ENCODE measurements around the gene CYB561D2. TPM values are rescaled to one million over a fixed set of nuclear protein-coding genes. Genes with fewer than 3 reads are reported as not detected.
A peak's percentile ranks its signal among the peaks of the same experiment; 100 is the strongest.

Gene CYB561D2
- total and polyA plus RNA-seq, 5 donors, result 8.5 to 11.1 (median 10.8) TPM

DNA sequence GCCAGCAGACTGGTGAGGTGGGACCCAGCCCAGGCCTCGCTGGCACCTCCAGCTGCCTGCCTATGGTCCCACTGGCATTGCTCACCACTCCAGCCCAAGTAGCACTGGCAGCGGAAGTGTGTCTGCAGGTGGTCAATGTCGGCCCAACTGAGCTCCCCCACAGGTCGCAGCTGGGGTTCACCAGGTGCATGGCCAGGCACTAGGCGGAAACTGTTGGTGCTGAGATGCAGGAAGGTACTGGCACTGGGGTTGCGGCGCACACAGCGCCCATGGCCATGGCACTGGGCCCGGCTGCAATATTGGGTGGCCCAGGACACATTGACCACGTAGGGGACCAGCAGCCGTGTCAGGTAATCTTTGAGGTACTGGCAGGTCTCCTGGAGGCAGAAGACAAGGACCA, 32.5 kb upstream of the CYB561D2 start:
- Histone ChIP-seq H3K4me3 (ENCODE audit: low read length) (no peak overlapping the region), H3K9me3 (ENCODE audit: control insufficient read depth, low read length) (no peaks in the 10 kb centered on the region), H3K27me3 (ENCODE audit: control insufficient read depth, insufficient read depth) (no peaks in the 10 kb centered on the region), H3K27ac (ENCODE audit: low read length) (no peak overlapping the region), H3K4me1 (ENCODE audit: control insufficient read depth, insufficient read depth, low read length) (peaks cover 4% of the 10 kb centered on the region)
- WGBS, result 87% methylated on average over 11 of the region's 11 CpGs
- DNase-seq, result peak in 1 of 3 donors; percentile 51
- no peak for ATAC-seq
- intact Hi-C loops (cut with DNase I), result no loop called here

DNA sequence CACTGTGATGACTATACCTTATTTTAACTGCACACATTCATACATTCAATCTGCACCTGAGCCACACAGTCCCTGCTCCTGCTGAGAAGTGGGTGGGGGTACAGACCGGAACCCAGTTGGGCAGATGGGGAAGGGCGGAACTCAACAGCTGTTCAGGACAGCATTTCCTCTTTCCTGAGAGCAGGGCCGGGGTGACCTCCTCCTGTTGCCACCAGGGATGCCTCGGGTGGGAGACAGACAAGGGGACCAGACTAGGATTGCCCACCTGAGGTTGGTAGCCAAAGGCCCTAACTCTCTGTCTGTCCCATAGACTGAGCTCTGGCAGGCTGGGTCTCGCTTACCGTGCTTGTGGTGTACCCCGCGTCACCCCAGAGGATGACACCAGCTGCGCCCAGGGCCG, 32.0 kb upstream of the CYB561D2 start:
- H3K9me3 ChIP-seq (ENCODE audit: control insufficient read depth, low read length), result no peaks in the 10 kb centered on the region
- no peak for ATAC-seq
- peaks cover 4% of the 10 kb centered on the region for H3K4me1 ChIP-seq (ENCODE audit: control insufficient read depth, insufficient read depth, low read length)
- H3K27ac ChIP-seq (ENCODE audit: low read length), result no peak overlapping the region
- WGBS, result 72% methylated on average over 10 of the region's 10 CpGs
- H3K4me3 ChIP-seq (ENCODE audit: low read length), result no peak overlapping the region
- DNase-seq, result peak in 2 of 3 donors; percentile 66 to 70
- no peaks in the 10 kb centered on the region for H3K27me3 ChIP-seq (ENCODE audit: control insufficient read depth, insufficient read depth)
- intact Hi-C loops (cut with DNase I), result no loop called here

DNA sequence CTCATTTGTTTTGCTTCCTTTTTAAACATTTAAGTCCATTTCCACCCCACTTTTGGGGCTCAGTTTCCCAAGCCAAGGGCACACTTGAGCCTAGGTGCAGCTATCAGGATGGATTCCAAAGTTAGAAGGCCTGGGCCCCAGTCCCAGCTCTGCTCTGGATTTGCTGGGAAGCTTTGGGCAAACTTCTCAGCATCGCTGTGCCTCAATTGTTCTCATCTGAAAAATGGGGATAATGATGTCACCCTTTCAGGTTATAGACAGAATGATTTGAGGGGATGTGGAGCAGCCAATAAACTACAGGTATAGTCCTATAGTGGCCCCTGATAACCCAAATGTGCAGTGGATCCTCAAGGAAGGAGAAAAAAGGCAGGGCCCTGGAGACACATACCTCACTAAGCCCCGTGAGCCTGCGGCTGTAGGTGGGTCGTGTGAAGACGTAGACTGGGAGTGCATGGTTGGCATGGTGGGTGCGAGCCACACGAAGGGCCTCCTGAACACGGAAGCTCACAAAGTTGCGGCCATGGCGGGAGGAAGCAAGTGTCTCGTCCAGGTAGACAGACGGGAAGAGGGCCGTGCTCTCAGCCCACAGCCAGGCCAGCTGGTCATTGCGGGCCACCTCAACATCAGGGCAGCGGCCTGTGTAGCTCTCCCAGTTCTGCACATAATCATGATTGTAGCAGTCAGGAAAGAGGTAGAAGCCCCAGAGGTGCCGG, 31.3 kb upstream of the CYB561D2 start:
- peak in 1 of 3 donors; percentile 52 for DNase-seq
- intact Hi-C loops (cut with DNase I), result no loop called here
- WGBS, result 75% methylated on average over 16 of the region's 16 CpGs

DNA sequence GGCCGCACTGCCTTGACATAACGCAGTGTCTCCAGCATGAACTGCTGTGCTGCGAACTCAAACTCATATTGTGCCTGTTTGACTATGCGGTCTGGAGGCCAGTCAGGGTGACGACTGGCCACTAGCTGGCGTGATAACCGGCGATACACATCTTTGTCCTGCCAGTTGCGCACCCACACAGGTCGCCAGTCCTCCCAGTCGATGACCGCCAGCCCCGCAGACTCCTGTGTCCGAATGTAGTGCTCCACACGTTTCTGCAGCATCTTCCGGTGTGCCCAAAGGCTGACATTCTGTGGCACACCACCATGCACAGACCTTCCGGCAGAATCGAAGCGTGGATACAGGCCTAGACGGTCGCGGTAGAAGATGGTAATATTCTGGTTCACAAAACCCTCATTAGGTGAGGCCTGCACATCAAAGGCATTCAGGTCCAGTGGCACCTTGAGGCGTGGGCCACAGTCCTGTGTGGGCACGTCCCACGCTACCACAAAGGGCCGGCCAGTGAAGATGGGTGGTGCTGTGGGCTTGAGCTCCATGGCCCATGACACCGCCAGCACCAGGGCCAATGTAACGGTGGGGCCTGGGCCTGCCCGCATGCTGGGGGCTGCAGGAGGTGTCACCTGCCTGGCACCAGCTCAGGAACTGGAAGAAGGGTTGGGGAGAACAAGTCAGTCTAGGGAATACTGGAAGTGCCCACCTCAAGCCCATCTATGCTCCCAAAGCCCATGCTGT, 30.6 kb upstream of the CYB561D2 start:
- ATAC-seq (no peak), DNase-seq (peak in 1 of 3 donors; percentile 67)
- H3K27ac ChIP-seq (ENCODE audit: low read length), result peak overlapping the region; percentile 88
- peaks cover 9% of the 10 kb centered on the region for H3K4me1 ChIP-seq (ENCODE audit: control insufficient read depth, insufficient read depth, low read length)
- WGBS, result 70% methylated on average over 29 of the region's 29 CpGs
- H3K27me3 ChIP-seq (ENCODE audit: control insufficient read depth, insufficient read depth), result no peaks in the 10 kb centered on the region
- peak overlapping the region; percentile 85 for H3K4me3 ChIP-seq (ENCODE audit: low read length)
- intact Hi-C loops (cut with DNase I), result loop anchor here in 1 of 4 donors (5.0 kb wide), 1 partner anchor 93 kb away; no protein-coding TSS in a partner anchor
- no peaks in the 10 kb centered on the region for H3K9me3 ChIP-seq (ENCODE audit: control insufficient read depth, low read length)

More for the DNA sequence above, 31.3 kb upstream of the CYB561D2 start:
- Histone ChIP-seq H3K4me3 (ENCODE audit: low read length) (no peak overlapping the region), H3K27me3 (ENCODE audit: control insufficient read depth, insufficient read depth) (no peaks in the 10 kb centered on the region), H3K27ac (ENCODE audit: low read length) (no peak overlapping the region), H3K9me3 (ENCODE audit: control insufficient read depth, low read length) (no peaks in the 10 kb centered on the region), H3K4me1 (ENCODE audit: control insufficient read depth, insufficient read depth, low read length) (peaks cover 8% of the 10 kb centered on the region)
- ATAC-seq, result no peak

DNA sequence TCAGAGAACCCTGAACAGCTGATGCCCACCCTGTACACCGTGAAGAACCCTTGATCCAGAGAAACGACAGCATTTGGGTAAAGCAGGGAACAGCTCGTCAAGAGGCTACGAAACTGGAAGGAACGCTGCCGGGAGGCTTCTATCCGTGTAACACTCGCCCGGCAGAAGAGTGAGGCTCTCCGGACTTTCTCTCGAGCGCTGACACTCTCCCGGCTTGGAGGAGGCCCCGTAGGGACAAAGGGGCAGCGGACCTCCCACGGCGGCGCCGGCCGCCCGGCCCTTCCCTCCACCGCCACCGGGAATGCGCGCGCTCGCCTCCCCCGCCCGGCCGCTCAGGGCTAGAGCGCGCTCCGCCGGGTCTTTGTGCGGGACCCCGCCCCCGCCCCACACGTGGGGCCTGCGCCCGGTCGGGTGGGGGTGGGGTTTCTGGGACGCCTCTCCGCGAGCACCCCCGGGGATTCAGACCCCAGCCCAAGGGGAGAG, 29.8 kb upstream of the CYB561D2 start:
- intact Hi-C loops (cut with DNase I), result loop anchor here in 1 of 4 donors (5.0 kb wide), 1 partner anchor 94 kb away; no protein-coding TSS in a partner anchor
- Histone ChIP-seq H3K4me1 (ENCODE audit: control insufficient read depth, insufficient read depth, low read length) (peaks cover 9% of the 10 kb centered on the region), H3K27ac (ENCODE audit: low read length) (peak overlapping the region; percentile 88), H3K27me3 (ENCODE audit: control insufficient read depth, insufficient read depth) (no peaks in the 10 kb centered on the region), H3K4me3 (ENCODE audit: low read length) (peak overlapping the region; percentile 85), H3K9me3 (ENCODE audit: control insufficient read depth, low read length) (no peaks in the 10 kb centered on the region)
- DNase-seq, result peak; percentile 79 to 93 (median 93)
- WGBS, result under 1% methylated on average over 45 of the region's 45 CpGs
- ATAC-seq, result peak; percentile 9 to 59

DNA sequence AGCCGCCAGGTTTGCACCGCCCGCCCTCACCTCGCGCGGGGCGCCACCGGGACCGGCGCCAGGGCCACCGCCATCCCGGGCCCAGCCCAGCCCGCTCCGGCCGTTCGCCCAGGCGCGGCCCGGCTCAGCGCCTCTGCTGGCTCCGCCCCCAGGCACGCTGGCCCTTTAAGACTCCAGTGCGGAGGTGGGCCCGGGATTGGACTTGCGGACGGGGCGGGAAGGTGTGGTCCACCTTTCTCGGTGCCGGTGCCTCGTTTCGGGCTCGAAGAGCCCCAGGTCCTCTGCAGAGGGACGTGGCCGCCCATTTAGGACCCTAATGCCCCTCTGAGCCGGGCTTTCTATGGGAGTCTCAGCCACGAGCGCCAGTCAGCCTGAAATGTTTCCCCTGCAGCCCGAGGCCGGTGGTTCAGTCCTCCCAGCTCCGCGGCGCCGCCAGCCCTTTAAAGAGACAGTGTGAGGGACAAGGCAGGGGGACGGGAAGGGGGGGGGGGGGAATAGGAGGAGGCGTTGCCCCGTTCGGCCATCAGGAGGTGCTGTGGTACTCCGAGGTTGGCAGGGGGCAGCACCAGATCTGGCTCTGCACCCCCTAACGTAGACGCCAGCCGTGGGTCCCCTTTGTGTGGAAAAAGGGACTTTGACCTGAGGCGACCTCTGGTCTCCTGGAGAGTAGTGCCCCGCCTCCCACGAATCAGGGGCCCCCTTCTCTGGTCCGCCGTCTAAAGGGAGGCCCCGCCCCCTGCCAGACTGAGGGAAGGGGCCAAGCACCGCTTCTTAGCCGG, 29.1 kb upstream of the CYB561D2 start:
- DNase-seq (peak; percentile 91 to 97 (median 96)), ATAC-seq (peak; percentile 35 to 76)
- 1% methylated on average over 59 of the region's 59 CpGs for WGBS
- Histone ChIP-seq H3K27ac (ENCODE audit: low read length) (peak overlapping the region; percentile 96), H3K4me1 (ENCODE audit: control insufficient read depth, insufficient read depth, low read length) (peaks cover 9% of the 10 kb centered on the region), H3K9me3 (ENCODE audit: control insufficient read depth, low read length) (no peaks in the 10 kb centered on the region), H3K27me3 (ENCODE audit: control insufficient read depth, insufficient read depth) (no peaks in the 10 kb centered on the region), H3K4me3 (ENCODE audit: low read length) (peak overlapping the region; percentile 85)
- intact Hi-C loops (cut with DNase I), result loop anchor here in 1 of 4 donors (5.0 kb wide), 1 partner anchor 94 kb away; no protein-coding TSS in a partner anchor

DNA sequence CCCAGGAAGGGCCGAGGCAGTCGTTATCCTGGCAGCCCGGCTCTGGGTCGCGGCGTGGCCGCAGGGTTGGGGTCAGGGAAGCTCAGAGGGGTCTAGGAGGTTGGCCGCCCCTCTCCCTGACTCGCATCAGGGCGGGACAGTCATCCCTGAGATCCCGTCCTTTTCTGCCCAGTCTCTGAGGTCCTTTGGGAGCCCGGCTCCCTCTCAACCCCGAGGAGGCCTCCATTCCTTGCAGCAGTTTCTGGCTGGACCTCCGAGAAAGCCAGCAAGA, 28.6 kb upstream of the CYB561D2 start:
- WGBS, result 13% methylated on average over 14 of the region's 14 CpGs
- H3K4me3 ChIP-seq (ENCODE audit: low read length), result peak overlapping the region; percentile 85
- H3K27me3 ChIP-seq (ENCODE audit: control insufficient read depth, insufficient read depth), result no peaks in the 10 kb centered on the region
- intact Hi-C loops (cut with DNase I), result loop anchor here in 1 of 4 donors (5.0 kb wide), 1 partner anchor 95 kb away; no protein-coding TSS in a partner anchor
- H3K27ac ChIP-seq (ENCODE audit: low read length), result peak overlapping the region; percentile 96
- H3K4me1 ChIP-seq (ENCODE audit: control insufficient read depth, insufficient read depth, low read length), result peaks cover 9% of the 10 kb centered on the region
- DNase-seq (no peak), ATAC-seq (no peak)
- H3K9me3 ChIP-seq (ENCODE audit: control insufficient read depth, low read length), result no peaks in the 10 kb centered on the region

DNA sequence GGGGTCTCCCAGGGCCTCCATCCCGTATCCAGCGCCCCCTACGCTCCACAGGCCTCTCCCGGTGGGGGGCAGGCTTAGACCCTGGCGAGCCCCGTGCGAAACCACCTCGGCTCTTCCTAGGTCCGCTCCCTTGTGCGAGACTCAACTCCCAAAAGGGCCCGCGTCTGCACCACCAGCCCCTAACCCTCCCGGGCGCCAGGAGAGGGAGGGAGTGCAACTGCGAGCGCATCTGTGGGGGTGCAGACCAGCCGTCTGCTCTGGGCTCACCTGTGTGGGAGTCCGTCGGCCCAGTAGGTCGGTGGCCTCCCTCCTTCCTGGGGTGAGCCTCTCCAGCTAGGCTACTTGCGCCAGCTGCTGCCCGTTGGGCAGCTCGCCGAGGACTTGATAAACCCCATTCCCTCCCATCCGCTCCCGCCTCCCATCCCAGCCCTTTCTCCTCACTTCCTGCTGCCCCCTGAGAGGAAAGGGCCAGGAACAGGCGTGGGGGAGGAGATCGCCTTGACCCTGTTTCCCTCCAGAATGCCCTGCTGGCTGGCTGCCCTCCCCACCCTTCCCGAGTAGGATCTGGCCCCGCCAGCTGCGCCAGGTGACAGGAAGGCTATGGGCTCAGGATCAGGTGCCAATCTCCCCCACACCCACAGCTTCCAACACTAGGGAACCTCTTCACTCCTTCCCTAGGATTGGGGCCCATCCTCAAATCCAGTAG, 28.1 kb upstream of the CYB561D2 start, which contains the start of gene HYAL2:
TSS of gene HYAL2 (minus strand) at position 360 of the 706 bp plus-strand sequence. CDS start 2,256 bp downstream, outside the sequence.
- Histone ChIP-seq H3K4me1 (ENCODE audit: control insufficient read depth, insufficient read depth, low read length) (peaks cover 9% of the 10 kb centered on the region), H3K27ac (ENCODE audit: low read length) (peak within 1 kb of the TSS; percentile 96), H3K4me3 (ENCODE audit: low read length) (peak within 1 kb of the TSS; percentile 85), H3K27me3 (ENCODE audit: control insufficient read depth, insufficient read depth) (no peaks in the 10 kb centered on the region), H3K9me3 (ENCODE audit: control insufficient read depth, low read length) (no peaks in the 10 kb centered on the region)
- WGBS, result 29% methylated on average over 31 of the region's 31 CpGs
- DNase-seq, result peak; percentile 88 to 92 (median 91)
- peak; percentile 11 to 58 for ATAC-seq
- intact Hi-C loops (cut with DNase I), result loop anchor here in 1 of 4 donors (5.0 kb wide), 1 partner anchor 95 kb away; no protein-coding TSS in a partner anchor

DNA sequence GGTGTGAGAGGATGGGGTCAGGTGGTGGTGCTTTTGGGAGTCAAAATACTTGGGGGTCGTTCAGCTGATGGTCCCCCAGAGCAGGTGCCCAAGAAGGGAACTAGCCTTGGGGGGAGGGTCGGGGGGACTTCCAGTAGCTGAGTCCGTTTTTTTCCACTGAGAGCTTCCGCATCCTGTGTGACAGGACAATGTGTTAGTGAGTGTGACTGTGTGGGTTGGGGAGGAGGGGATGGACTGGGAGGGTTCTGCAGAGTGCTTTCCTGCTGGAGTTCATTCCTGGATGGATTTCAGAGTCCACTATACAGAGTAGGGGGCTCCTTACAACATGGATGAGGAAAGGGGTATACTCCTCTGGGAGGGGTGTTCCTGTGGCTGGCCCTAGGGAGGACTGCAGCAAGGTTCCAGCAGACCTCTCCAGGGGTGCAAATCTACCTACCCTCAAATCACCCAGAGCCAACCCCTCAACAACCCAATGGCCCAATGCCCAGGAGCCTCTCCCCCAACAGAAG, 27.5 kb upstream of the CYB561D2 start:
- 36% methylated on average over 4 of the region's 4 CpGs for WGBS
- Histone ChIP-seq H3K4me3 (ENCODE audit: low read length) (no peak overlapping the region), H3K4me1 (ENCODE audit: control insufficient read depth, insufficient read depth, low read length) (peaks cover 9% of the 10 kb centered on the region), H3K27me3 (ENCODE audit: control insufficient read depth, insufficient read depth) (no peaks in the 10 kb centered on the region), H3K9me3 (ENCODE audit: control insufficient read depth, low read length) (no peaks in the 10 kb centered on the region), H3K27ac (ENCODE audit: low read length) (peak overlapping the region; percentile 96)
- intact Hi-C loops (cut with DNase I), result loop anchor here in 1 of 4 donors (5.0 kb wide), 1 partner anchor 96 kb away; no protein-coding TSS in a partner anchor
- DNase-seq (peak in 2 of 3 donors; percentile 65 to 71), ATAC-seq (peak; percentile 2 to 42)
